ENCODE measurements around the gene TOX2.

- TF ChIP-seq SIN3A (IDR thresholded peaks at IDR 0.05; ENCODE audit: borderline replicate concordance, insufficient read depth, low read depth, low read length) = no peak
- TF ChIP-seq, protein P1, sequence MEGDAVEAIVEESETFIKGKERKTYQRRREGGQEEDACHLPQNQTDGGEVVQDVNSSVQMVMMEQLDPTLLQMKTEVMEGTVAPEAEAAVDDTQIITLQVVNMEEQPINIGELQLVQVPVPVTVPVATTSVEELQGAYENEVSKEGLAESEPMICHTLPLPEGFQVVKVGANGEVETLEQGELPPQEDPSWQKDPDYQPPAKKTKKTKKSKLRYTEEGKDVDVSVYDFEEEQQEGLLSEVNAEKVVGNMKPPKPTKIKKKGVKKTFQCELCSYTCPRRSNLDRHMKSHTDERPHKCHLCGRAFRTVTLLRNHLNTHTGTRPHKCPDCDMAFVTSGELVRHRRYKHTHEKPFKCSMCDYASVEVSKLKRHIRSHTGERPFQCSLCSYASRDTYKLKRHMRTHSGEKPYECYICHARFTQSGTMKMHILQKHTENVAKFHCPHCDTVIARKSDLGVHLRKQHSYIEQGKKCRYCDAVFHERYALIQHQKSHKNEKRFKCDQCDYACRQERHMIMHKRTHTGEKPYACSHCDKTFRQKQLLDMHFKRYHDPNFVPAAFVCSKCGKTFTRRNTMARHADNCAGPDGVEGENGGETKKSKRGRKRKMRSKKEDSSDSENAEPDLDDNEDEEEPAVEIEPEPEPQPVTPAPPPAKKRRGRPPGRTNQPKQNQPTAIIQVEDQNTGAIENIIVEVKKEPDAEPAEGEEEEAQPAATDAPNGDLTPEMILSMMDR (IDR thresholded peaks at IDR 0.05) = no peak
Observed at GRCh38 chr20:44032583-44033331, 118.1 kb downstream of the TOX2 start.

Measured in Panc1 (cell line).